HEK293 (cell line): ENCODE measurements around the gene C2orf49.

Experiments used
- BCL11A ChIP-seq: fragments of 450-650 bp; formaldehyde crosslinking; IDR thresholded peaks from 2 replicates; pipeline ENCODE4 v1.5.1; 2016; ENCODE audit warnings: low read depth, missing biosample characterization, missing genetic modification characterization
- CTCF ChIP-seq: fragments of 450-650 bp; formaldehyde crosslinking; IDR thresholded peaks from 2 replicates; pipeline ENCODE4 v1.5.1; 2016; ENCODE audit warnings: missing biosample characterization, missing genetic modification characterization
- GLIS2 ChIP-seq: fragments of 450-650 bp; formaldehyde crosslinking; IDR thresholded peaks from 2 replicates; pipeline ENCODE4 v1.5.1; 2016; ENCODE audit warnings: missing biosample characterization, missing genetic modification characterization
- KLF16 ChIP-seq: fragments of 450-650 bp; formaldehyde crosslinking; IDR thresholded peaks from 2 replicates; pipeline ENCODE4 v1.5.1; 2017; ENCODE audit warnings: missing biosample characterization, missing genetic modification characterization
- RBAK ChIP-seq: fragments of 450-650 bp; formaldehyde crosslinking; IDR thresholded peaks from 2 replicates; pipeline ENCODE4 v1.5.1; 2016; ENCODE audit warnings: missing biosample characterization, missing genetic modification characterization
- SCRT2 ChIP-seq: fragments of 450-650 bp; formaldehyde crosslinking; IDR thresholded peaks from 2 replicates; pipeline ENCODE4 v1.5.1; 2016; ENCODE audit warnings: missing biosample characterization, missing genetic modification characterization
- SETDB1 ChIP-seq: IDR thresholded peaks from one replicate; pipeline ENCODE4 v1.6.1; 2017; ENCODE audit warnings: mild to moderate bottlenecking, low read length, moderate library complexity, mixed read lengths; ENCODE audit not compliant: insufficient read length
- ZBTB20 ChIP-seq: fragments of 450-650 bp; formaldehyde crosslinking; IDR thresholded peaks from 2 replicates; pipeline ENCODE4 v1.5.1; 2016; ENCODE audit warnings: missing biosample characterization, missing genetic modification characterization
- ZBTB26 ChIP-seq: fragments of 450-650 bp; formaldehyde crosslinking; optimal IDR thresholded peaks from 2 replicates; pipeline ENCODE3; 2016; ENCODE audit warnings: missing biosample characterization, mild to moderate bottlenecking, missing genetic modification characterization
- ZBTB8A ChIP-seq: fragments of 450-650 bp; formaldehyde crosslinking; IDR thresholded peaks from 2 replicates; pipeline ENCODE4 v1.5.1; 2016; ENCODE audit warnings: missing biosample characterization, missing genetic modification characterization
- ZFP37 ChIP-seq: fragments of 450-650 bp; formaldehyde crosslinking; IDR thresholded peaks from 2 replicates; pipeline ENCODE4 v1.5.1; 2016; ENCODE audit warnings: missing biosample characterization, missing genetic modification characterization
- ZNF146 ChIP-seq: fragments of 450-650 bp; formaldehyde crosslinking; IDR thresholded peaks from 2 replicates; pipeline ENCODE4 v1.5.1; 2016; ENCODE audit warnings: missing biosample characterization, missing genetic modification characterization
- ZNF169 ChIP-seq: fragments of 450-650 bp; formaldehyde crosslinking; IDR thresholded peaks from 2 replicates; pipeline ENCODE4 v1.5.1; 2016; ENCODE audit warnings: missing biosample characterization, missing genetic modification characterization
- ZNF335 ChIP-seq: fragments of 450-650 bp; formaldehyde crosslinking; conservative IDR thresholded peaks from 2 replicates; pipeline ENCODE4 v1.5.1; 2016; ENCODE audit warnings: missing biosample characterization, missing genetic modification characterization
- ZNF362 ChIP-seq: fragments of 450-650 bp; formaldehyde crosslinking; IDR thresholded peaks from 2 replicates; pipeline ENCODE4 v1.5.1; 2016; ENCODE audit warnings: missing biosample characterization, missing genetic modification characterization
- ZNF423 ChIP-seq: fragments of 450-650 bp; formaldehyde crosslinking; IDR thresholded peaks from 2 replicates; pipeline ENCODE4 v1.5.1; 2016; ENCODE audit warnings: missing biosample characterization, missing genetic modification characterization
- ZNF433 ChIP-seq: fragments of 450-650 bp; formaldehyde crosslinking; IDR thresholded peaks from 2 replicates; pipeline ENCODE4 v1.5.1; 2016; ENCODE audit warnings: missing biosample characterization, missing genetic modification characterization, low read depth
- ZNF561 ChIP-seq: fragments of 450-650 bp; IDR thresholded peaks from 2 replicates; pipeline ENCODE4 v1.5.1; 2018; ENCODE audit warnings: missing biosample characterization, missing genetic modification characterization, borderline replicate concordance
- ZNF677 ChIP-seq: fragments of 450-650 bp; IDR thresholded peaks from 2 replicates; pipeline ENCODE4 v1.5.0; 2018; ENCODE audit warnings: missing biosample characterization, mild to moderate bottlenecking, missing genetic modification characterization, moderate library complexity
- ZNF692 ChIP-seq: fragments of 450-650 bp; formaldehyde crosslinking; IDR thresholded peaks from 2 replicates; pipeline ENCODE4 v1.5.1; 2016; ENCODE audit warnings: missing biosample characterization, missing genetic modification characterization
- ZSCAN30 ChIP-seq: fragments of 450-650 bp; IDR thresholded peaks from 2 replicates; pipeline ENCODE4 v1.5.1; 2018; ENCODE audit warnings: missing biosample characterization, mild to moderate bottlenecking, missing genetic modification characterization, moderate library complexity
- TF ChIP-seq, protein P1 (sequence below): fragments of 450-650 bp; formaldehyde crosslinking; IDR thresholded peaks from 2 replicates; pipeline ENCODE4 v1.5.1; 2016; ENCODE audit warnings: missing biosample characterization, missing genetic modification characterization
- TF ChIP-seq, protein P2 (sequence below): fragments of 450-650 bp; formaldehyde crosslinking; IDR thresholded peaks from 2 replicates; pipeline ENCODE4 v1.5.1; 2017; ENCODE audit warnings: missing biosample characterization, mild to moderate bottlenecking, missing genetic modification characterization, moderate library complexity
- TF ChIP-seq, protein P3 (sequence below): fragments of 450-650 bp; formaldehyde crosslinking; IDR thresholded peaks from 2 replicates; pipeline ENCODE4 v1.5.1; 2016; ENCODE audit warnings: missing biosample characterization, missing genetic modification characterization

C2orf49 gene

GRCh38 chr2:105329561-105330495 is 7.5 kb upstream of the C2orf49 start, which contains the start of gene TGFBRAP1 (continued):
- TF ChIP-seq ZNF433 (tag by site-specific recombination) (no peak), GLIS2 (tag by site-specific recombination) (peak; percentile 72), ZBTB26 (tag by site-specific recombination) (peak; percentile 42), RBAK (tag by site-specific recombination) (no peak), ZNF335 (tag by site-specific recombination) (peak; percentile 69), ZNF169 (tag by site-specific recombination) (no peak), ZSCAN30 (tag by site-specific recombination) (0 out of 2 replicates have a peak, but pooled peaks have one; percentile 33), BCL11A (no peak), SETDB1 (no peak), ZNF423 (tag by site-specific recombination) (peak; percentile 80; the same call in 1 of the 2 replicates), ZNF362 (tag by site-specific recombination) (no peak), ZNF146 (no peak), ZNF677 (no peak), CTCF (tag by site-specific recombination) (peak; percentile 35; the same call in 1 of the 2 replicates), SCRT2 (no peak), ZNF561 (tag by site-specific recombination) (0 out of 2 replicates have a peak, but pooled peaks have one; percentile 34), ZNF692 (tag by site-specific recombination) (peak; percentile 45; the same call in 1 of the 2 replicates), ZBTB20 (peak; percentile 80), ZFP37 (tag by site-specific recombination) (peak; percentile 89), ZBTB8A (tag by site-specific recombination) (peak; percentile 85), KLF16 (tag by site-specific recombination) (0 out of 2 replicates have a peak, but pooled peaks have one; percentile 15)
- TF ChIP-seq, protein P1, sequence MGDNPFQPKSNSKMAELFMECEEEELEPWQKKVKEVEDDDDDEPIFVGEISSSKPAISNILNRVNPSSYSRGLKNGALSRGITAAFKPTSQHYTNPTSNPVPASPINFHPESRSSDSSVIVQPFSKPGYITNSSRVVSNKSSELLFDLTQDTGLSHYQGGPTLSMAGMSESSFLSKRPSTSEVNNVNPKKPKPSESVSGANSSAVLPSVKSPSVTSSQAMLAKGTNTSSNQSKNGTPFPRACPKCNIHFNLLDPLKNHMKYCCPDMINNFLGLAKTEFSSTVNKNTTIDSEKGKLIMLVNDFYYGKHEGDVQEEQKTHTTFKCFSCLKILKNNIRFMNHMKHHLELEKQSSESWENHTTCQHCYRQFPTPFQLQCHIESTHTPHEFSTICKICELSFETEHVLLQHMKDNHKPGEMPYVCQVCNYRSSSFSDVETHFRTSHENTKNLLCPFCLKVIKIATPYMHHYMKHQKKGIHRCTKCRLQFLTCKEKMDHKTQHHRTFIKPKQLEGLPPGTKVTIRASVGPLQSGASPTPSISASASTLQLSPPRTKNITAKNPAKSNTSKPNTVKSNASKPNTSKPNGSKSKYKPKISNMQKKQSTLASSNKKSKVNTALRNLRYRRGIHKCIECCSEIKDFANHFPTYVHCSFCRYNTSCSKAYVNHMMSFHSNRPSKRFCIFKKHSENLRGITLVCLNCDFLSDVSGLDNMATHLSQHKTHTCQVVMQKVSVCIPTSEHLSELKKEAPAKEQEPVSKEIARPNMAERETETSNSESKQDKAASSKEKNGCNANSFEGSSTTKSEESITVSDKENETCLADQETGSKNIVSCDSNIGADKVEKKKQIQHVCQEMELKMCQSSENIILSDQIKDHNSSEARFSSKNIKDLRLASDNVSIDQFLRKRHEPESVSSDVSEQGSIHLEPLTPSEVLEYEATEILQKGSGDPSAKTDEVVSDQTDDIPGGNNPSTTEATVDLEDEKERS (tag by site-specific recombination), result no peak
- TF ChIP-seq, protein P2, sequence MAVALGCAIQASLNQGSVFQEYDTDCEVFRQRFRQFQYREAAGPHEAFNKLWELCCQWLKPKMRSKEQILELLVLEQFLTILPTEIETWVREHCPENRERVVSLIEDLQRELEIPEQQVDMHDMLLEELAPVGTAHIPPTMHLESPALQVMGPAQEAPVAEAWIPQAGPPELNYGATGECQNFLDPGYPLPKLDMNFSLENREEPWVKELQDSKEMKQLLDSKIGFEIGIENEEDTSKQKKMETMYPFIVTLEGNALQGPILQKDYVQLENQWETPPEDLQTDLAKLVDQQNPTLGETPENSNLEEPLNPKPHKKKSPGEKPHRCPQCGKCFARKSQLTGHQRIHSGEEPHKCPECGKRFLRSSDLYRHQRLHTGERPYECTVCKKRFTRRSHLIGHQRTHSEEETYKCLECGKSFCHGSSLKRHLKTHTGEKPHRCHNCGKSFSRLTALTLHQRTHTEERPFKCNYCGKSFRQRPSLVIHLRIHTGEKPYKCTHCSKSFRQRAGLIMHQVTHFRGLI (tag by site-specific recombination), result 0 out of 2 replicates have a peak, but pooled peaks have one; percentile 18
- TF ChIP-seq, protein P3, sequence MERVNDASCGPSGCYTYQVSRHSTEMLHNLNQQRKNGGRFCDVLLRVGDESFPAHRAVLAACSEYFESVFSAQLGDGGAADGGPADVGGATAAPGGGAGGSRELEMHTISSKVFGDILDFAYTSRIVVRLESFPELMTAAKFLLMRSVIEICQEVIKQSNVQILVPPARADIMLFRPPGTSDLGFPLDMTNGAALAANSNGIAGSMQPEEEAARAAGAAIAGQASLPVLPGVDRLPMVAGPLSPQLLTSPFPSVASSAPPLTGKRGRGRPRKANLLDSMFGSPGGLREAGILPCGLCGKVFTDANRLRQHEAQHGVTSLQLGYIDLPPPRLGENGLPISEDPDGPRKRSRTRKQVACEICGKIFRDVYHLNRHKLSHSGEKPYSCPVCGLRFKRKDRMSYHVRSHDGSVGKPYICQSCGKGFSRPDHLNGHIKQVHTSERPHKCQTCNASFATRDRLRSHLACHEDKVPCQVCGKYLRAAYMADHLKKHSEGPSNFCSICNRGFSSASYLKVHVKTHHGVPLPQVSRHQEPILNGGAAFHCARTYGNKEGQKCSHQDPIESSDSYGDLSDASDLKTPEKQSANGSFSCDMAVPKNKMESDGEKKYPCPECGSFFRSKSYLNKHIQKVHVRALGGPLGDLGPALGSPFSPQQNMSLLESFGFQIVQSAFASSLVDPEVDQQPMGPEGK (tag by site-specific recombination), result no peak
